Activated CD8-positive, alpha-beta memory T cell treated with anti-CD3 and anti-CD28 coated beads for 36 hours (primary cell): Measurements from ENCODE around the gene SLC17A8. TPM values are rescaled to one million over a fixed set of nuclear protein-coding genes. Genes with fewer than 3 reads are reported as not detected.
"Not testable (repeated sequence)": the region's sequence is repeated elsewhere in the genome, so short reads cannot be mapped to it uniquely, and the experiment has no call there.

Experiments
- CTCF ChIA-PET: fragments of 350-600 bp; sonication (Branson Sonifier 250); formaldehyde crosslinking; loops from one replicate; lab custom pipeline; 2021; ENCODE audit warnings: antibody characterized with exemption; lab: Charles Lee
- POLR2A ChIA-PET: fragments of 350-600 bp; sonication (Branson Sonifier 250); formaldehyde crosslinking; loops from one replicate; lab custom pipeline; 2021; ENCODE audit warnings: antibody characterized with exemption; lab: Charles Lee
- total RNA-seq, 2 experiments: library from RNA; stranded (reverse); gene quantifications; one replicate each; pipeline ENCODE4 v1.2.3, GENCODE V29; 2021

SLC17A8 gene
- total RNA-seq, 2 experiments from 2014 or later = not detected

DNA sequence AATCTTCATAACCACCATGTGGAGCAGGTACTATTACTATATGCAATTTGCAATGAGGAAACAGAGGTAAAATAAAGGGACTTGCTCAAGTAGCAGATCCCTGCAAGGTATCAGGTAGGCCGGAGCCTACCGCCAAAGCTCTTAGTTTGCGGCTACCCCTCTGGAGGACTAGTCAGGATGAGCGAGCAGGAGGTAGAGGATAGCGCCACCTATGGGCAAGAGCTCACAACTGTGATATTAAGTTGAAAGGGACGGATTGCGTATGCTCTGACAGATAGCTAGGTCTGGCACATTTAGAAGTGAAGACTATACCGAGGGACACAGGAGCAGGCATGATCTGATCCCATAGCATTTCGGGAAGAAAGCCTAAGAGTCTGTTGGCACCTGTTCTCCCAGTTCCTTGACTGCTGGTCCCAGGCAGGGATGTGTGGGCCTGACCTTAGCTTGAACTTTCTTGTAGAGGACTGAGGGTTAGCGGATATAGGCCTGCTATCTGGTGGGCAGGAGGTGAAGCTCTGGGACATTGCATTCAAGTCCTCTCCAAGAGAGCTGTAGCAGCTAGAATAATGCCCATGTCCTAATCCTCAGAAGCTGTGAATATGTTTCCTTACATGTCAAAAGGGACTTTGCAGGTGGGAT is 48.0 kb downstream of the SLC17A8 start:
- ChIA-PET POLR2A (no interaction called here), CTCF (interaction anchor here (1.1 kb wide), 1 partner anchor 143 kb away, joined by 4 read pairs; no protein-coding TSS in a partner anchor)

DNA sequence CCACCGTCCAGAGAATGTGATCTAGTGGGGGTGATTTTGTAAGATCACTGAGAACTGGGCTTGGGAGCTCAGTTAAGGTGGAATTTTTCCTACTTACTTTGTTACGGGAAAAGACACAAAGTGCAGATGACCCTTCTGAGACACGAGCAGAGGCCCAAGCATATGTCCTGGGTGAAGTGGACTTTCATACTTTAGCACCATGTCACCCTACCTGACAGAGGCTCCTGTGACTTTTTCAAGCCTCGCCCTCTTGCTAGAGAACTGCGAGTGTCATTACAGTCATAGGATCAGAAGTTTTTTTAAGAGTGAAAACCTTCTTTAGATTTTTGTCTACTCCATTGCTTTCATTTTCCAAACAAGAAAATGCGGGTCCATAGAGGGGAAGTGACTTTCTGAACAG is 56.1 kb downstream of the SLC17A8 start:
- POLR2A ChIA-PET = no interaction called here
- CTCF ChIA-PET = no interaction called here

DNA sequence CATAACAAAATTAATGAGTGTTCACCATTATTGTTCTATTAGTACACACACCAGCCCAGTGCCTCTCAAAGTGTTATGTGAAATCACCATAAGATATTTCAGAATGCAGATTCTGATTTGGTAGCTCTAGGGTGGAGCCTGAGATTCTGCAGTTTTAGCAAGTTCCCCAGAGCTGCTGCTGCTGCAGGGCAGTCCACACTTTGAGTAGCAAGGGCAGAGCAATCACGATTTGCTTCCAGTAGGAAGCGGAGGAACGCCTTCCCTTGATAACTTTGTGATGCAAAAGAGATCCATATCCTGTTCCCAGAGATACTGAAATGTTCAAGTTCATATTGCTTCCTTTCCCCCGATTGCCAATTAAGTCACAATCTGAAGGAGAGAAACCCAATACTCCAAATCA is 57.9 kb downstream of the SLC17A8 start:
- ChIA-PET CTCF (no interaction called here), POLR2A (no interaction called here)

DNA sequence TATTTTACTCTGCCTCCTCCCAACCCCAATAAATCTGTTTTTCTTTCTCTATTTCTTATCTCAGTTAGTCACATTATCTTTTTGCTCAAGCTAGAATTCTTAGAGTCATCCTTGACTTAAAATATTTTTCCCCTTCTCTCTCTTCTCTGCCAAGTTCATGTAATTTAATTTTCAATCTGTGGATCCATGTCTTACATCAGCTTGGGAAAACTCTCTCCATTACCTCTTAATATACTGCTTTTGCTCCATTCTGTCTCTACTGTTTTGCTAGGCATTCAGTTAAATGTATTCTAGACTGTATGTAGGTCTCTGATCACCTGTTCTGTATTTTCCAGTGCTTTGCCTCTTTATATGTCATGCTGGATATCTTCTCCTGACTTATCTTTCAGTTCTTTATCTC is 65.8 kb downstream of the SLC17A8 start:
- ChIA-PET CTCF (interaction anchor here (0.7 kb wide), 1 partner anchor 455 kb away, joined by 3 read pairs; no protein-coding TSS in a partner anchor), POLR2A (no interaction called here)

DNA sequence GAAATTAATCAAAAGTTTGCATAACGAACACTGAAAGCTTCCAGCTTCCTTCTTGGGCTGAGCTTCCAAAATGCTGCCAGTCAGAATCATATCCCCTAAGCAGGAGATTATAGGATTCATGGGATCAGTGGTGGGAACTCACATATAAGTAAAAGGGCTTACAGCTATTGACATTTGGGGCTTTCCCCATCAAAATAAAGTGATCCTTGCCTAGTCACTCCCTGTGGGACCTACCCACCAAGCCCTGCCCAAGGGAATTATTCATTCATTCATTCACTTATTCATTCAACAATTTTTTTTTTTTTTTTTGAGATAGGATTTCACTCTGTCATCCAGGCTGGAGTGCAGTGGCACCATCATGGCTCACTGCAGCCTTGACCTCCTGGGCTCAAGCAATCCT is 69.3 kb downstream of the SLC17A8 start:
- CTCF ChIA-PET = interaction anchor here (0.7 kb wide), 1 partner anchor 241 kb away, joined by 3 read pairs; no protein-coding TSS in a partner anchor
- POLR2A ChIA-PET = no interaction called here

DNA sequence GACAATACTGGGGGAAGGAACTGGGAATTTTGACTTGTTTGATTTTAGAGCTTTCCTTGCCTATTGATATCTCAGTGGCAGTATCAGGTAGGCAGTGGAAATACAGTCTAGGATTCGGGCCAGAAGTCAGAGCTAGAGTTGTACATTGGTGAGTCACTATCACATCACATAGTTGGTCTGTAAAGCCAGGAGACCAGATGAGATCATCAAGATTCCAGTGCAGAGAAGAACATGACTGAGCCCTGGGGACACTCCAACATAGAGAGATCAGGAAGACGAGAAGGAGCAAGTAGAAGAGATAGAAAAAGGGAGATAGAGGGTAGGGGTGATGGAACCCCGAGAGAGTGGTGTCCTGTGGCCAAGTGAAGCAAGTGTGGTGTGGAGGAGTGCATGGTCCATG is 70.2 kb downstream of the SLC17A8 start:
- ChIA-PET POLR2A (no interaction called here), CTCF (no interaction called here)

DNA sequence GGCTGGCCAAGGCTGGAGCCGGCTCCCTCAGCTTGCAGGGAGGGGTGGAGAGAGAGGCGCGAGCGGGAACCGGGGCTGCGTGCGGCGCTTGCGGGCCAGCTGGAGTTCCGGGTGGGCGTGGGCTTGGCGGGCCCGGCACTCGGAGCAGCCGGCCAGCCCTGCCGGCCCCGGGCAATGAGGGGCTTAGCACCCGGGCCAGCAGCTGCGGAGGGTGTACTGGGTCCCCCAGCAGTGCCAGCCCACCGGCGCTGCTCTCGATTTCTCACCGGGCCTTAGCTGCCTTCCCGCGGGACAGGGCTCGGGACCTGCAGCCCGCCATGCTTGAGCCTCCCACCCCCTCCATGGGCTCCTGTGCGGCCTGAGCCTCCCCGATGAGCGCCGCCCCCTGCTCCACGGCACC is 73.4 kb downstream of the SLC17A8 start:
- POLR2A ChIA-PET, CTCF ChIA-PET: not testable (repeated sequence)

DNA sequence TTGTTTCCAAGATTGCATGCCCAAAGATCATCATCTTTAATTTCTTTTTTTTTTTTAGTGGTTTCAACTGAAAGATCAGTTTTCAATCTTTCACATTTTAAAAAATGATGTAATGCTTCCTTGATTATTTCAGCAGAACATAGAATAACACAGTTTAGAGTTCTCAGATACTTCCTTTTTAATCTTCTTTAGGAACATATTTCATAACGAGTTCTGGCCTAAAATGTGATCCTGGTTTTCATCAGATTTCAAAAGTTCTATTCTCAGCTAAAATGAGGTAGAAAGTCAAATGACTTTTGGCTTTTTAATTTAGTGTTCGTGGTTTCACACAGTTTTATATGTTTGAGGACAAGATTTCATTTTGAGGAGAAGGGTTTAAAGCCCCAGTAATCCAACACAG is 76.8 kb downstream of the SLC17A8 start:
- ChIA-PET CTCF (no interaction called here), POLR2A (no interaction called here)

DNA sequence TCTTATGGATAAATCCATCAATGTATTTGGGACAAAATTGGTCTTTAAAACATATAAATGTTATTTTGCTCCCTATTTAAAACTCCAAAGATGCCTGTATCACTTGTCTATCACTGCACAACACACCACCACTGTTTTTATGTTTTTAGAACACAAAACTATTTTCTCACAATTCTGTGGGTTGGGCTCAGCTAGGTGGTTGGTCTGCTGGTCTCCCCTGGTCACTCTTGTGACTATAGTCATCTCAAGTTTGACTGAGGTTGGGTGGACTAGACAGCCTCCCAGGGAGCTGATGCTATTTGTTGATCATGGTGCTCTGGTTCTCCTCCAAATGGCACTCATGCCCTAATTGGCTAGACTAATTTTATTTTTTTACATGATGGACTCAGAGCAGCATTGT is 77.3 kb downstream of the SLC17A8 start:
- ChIA-PET CTCF (no interaction called here), POLR2A (no interaction called here)

DNA sequence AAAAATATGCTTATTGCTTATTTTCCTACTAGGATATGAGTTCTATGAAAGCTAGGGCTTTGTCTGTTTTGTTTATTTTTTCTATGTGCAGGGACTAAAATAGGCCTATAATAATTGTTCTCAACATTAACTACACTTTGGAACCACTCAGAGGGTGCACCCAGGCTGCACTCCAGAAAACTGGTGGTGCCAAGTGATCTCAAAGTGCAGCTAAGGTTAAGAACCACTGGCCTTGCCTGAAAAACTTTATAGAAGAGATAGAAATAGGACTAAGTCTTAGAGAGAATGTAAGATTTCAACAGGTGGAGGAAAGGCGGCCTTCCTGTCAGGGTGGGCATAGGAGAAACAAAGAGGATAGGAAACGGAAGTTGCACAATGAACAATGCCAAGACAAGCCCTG is 79.1 kb downstream of the SLC17A8 start:
- CTCF ChIA-PET = no interaction called here
- POLR2A ChIA-PET = no interaction called here

DNA sequence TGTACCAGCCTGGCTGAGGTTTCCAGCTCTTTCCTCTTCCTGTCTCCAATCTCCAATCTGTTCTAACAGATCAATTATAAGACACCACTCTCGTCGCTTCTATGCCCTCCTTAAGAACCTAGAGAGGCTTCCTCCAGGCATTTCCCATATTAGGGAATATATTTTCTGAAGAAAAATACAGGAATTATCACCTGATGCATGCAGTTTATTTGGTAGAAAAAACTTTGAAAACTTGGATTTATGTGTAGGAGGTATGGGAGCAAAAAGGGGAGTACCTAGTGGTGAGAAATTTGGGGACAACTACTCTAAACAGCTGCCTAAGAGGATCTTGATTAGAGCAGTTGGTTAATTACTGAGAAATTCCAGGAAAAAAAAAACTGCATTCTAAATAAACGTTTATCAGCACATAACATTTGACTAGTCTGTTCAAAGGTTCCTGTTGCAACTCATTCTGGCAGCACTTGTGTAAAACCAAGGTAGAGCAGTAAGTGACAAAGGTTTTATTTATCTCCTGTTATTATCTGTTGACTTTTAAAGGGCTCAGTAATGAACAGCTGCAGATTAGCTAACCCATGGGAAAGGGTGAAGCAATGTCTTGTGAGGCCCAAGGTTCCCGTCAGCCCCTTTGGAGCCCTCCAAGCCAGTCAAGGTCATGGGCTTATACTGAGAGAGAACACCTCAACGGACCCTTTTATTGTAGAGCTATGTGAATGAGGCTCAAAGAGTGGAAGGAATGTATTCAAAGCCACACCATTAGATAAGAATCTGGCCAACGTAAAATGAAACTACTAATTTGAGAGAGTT is 80.4 kb downstream of the SLC17A8 start:
- ChIA-PET POLR2A (no interaction called here), CTCF (no interaction called here)

DNA sequence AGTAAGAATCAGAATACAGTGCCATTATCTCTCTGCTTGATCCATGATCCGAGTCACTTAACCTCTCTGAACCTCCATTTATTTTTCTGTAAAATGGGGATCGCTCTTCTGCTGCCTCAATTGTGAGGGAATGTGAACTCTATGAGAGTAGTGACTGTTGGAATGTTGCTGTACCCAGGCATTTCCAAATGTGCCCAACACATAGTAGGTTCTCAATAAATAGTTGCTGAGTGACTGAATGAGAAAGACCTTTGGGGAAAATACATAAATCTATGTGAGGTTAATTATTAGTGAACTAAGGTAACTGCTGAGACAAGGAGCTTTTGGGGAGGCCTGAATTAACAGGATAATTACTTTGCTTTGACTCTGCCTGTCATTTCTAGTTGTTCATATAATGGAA is 82.9 kb downstream of the SLC17A8 start:
- ChIA-PET CTCF (no interaction called here), POLR2A (no interaction called here)

DNA sequence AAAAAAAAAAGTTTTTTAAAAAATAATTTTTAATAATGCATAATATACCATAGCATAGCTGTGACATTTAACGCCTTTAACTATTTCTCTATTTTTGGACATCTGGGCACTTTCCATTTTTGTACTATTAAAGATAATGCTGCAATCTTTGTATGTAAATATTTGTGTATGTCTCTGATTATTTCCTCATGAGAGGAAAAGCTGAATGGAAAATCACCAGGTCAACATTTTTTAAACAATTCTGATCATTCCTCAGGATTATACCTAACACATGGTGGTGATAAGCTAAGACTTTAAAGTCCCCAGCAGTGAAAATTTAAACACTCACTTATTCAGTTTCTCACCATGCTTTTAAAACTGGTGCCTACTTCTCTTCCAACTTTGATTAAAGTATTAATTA is 85.5 kb downstream of the SLC17A8 start:
- ChIA-PET CTCF (no interaction called here), POLR2A (no interaction called here)

DNA sequence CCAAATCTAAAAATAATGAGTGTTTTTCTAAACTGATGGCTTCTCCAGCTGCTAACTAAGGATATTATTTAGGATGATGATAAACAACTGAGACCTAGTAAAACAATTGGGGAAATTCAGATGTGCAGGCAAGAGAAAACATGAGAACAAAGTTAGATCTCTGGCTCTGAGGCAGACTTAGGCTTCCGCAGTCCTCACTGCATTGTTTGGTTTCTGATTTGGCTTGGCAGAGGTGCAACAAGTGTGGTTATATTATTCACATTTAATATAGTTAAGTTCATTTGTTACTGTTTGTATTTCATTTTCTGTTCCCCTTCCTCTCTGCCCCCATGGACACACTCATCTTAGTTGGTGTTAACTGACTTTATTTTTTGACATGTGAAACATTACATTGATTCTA is 86.6 kb downstream of the SLC17A8 start:
- ChIA-PET POLR2A (no interaction called here), CTCF (no interaction called here)

DNA sequence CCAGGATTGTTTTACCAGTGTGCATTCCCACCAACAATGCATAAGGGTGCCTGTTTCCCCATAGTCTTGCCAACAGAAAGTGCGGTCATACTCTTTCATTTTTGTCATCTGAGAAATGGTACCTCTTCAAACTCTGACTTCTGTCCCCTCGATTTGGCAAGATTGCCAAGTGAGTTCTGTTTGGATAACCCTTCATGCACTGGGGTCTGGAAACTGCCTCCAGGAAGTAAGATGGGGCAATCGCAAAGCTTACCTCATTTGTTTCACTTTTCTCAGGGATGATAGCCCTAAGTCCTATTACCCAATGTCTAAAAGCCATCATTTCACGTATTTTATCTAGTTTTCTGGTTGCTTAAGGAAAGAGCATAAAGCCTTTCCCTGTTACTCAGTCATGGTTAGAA is 88.2 kb downstream of the SLC17A8 start:
- POLR2A ChIA-PET = no interaction called here

DNA sequence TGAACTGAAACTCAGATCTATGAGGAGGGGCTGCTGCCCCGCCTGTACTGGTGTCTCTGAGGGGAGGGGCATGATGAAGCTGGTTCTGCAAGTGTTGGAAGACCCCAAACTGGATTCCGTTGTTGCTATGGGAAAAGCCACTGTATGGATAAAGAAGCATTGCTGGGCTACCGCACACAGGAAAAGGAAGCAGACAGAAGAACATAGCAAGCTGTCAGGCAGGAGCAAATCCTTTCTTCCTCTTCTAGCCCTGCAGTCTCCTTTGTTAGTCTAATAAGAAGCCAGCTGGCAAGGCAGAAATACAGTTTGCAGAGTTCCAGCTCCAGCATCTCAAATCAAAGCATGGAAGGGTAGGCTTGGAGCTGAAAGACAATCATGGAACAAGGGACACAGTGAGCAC is 90.5 kb downstream of the SLC17A8 start:
- ChIA-PET POLR2A (no interaction called here), CTCF (no interaction called here)

More for the DNA sequence above, 88.2 kb downstream of the SLC17A8 start:
- CTCF ChIA-PET = no interaction called here

DNA sequence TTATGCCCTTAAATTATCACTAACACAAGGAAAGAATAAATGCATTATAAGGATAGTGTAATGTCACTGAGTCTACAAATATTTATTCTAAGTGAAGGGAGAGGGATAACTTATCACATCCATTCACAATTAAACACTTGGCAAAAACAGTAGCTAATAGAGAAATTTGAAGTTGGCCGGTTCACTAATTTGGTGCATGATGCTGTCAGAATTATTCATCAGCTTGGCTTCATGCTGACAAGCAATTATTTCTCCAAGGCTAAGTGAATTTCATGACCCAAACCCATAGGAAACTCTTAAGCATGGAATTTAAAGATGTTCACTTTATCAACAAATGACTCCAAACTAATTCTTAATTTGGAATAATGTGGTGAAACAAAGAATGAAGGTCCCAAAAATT is 91.8 kb downstream of the SLC17A8 start:
- POLR2A ChIA-PET = no interaction called here
- CTCF ChIA-PET = no interaction called here

DNA sequence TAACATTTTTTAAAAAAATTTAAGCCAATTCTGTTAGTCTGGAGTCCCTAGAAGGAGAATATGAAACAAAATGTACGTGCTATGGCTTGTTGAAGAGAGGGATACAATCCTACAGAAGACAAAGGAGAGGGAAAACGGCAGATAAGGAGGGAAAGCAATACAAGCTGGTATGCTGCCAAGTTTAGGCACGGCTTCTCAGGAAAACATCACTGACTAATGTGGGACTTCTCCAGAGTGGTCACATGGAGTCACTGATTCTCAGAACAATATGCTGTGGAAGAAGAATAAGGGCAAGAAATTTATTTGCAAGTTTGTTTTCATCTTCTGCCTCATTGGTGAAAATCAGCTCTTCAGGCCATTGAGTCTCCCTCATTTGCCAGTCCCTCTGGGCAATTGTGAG is 93.9 kb downstream of the SLC17A8 start:
- ChIA-PET CTCF (interaction anchor here (0.5 kb wide), 1 partner anchor 320 kb away, joined by 3 read pairs; no protein-coding TSS in a partner anchor), POLR2A (no interaction called here)

DNA sequence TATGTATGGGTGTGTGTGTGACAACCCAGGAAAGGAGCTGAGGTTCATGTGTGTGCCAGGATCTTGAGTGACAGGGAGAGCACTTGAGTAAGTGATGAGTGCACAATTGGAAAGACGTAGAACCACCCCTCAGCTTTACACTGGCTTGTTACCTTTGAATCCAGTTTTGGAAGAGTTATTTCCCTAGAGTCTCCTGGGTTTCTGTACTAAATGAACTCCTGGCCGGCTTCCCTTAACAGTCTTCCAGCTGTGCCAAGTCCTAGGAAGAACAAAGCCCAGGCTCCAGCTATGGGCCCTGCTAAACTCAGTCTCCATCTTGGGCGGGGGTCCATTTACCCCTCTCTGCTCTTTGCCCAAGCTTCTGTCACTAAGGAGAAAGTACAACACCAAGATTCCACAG is 97.1 kb downstream of the SLC17A8 start:
- CTCF ChIA-PET = no interaction called here
- POLR2A ChIA-PET = no interaction called here

DNA sequence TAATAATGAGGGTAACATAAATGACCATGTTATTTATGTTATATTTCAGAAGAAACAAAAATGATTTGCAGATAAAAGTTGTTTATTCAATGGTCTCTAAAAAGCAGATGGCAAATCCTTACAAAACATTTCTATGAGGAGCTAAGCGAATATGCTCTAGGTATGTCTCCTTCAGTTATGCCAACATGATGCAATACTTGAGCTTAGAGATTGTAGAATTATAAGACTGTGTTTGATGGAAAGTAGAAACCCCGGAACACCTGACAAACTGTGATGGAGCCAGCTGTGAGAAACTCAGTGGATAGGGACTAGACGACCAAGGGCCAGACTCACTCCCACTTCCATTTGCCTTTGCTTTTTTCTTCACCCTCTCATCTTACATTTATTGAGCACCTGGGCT is 99.0 kb downstream of the SLC17A8 start:
- ChIA-PET CTCF (no interaction called here), POLR2A (no interaction called here)

DNA sequence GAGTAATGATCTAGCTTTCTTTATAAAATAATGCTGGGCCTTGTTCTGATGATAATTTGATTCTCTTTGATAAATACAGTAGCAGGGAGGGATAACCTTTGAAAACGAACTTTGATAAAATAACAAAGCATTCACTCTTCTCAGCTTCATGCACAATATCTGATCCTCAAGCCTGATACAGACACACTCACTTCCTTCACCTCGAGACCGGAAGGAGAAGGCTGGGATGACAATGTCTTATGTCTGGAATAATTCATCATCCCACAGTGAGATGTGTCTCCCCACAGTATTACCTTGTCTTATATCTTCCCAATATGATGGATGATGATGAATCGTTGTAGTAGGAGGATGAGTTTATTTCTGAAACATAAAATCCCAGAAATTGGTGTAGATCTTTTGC is 101.3 kb downstream of the SLC17A8 start:
- POLR2A ChIA-PET = no interaction called here
- CTCF ChIA-PET = no interaction called here
